Hepatocyte (in vitro differentiated cells): ENCODE results near the gene FADS6.

ENCODE experiments used
- CTCF ChIP-seq: fragments of 200-600 bp; sonication (generic); IDR thresholded peaks from 2 replicates; pipeline ENCODE4 v1.5.1; 2016; ENCODE audit warnings: antibody characterized with exemption, mild to moderate bottlenecking; ENCODE audit not compliant: poor library complexity
- EZH2 ChIP-seq: fragments of 200-600 bp; sonication (generic); IDR thresholded peaks from 2 replicates; pipeline ENCODE4 v1.6.1; 2016; ENCODE audit warnings: antibody characterized with exemption, mild to moderate bottlenecking, borderline replicate concordance
- EZH2phosphoT487 ChIP-seq: fragments of 200-600 bp; sonication (generic); IDR thresholded peaks from one replicate; pipeline ENCODE4 v1.6.1; 2018; ENCODE audit warnings: antibody characterized with exemption, mild to moderate bottlenecking, low read depth, moderate library complexity; ENCODE audit not compliant: unreplicated experiment, severe bottlenecking

- TF ChIP-seq CTCF (no peak), EZH2phosphoT487 (no peak), EZH2 (no peak)
Observed at GRCh38 chr17:74918906-74919305, 25.5 kb upstream of the FADS6 start.
